ENCODE measurements around the gene GATM. TPM values are rescaled to one million over a fixed set of nuclear protein-coding genes. Genes with fewer than 3 reads are reported as not detected.

Gene GATM
- total and polyA plus RNA-seq, 2 of the 8 experiments (the other 6 are each of a cell fraction or from before 2014, with no cell fraction given): 10.2 to 15.1 TPM

GRCh38 chr15:45393851-45394250 lies 15.5 kb upstream of the GATM start:
- no peak overlapping the region for H3K56ac ChIP-seq (replicated peaks; ENCODE audit: insufficient read length, low read depth, low read length)
- no peak overlapping the region for H3K9ac ChIP-seq (replicated peaks in 1 of 4; ENCODE audit: extremely low read depth in 1 of 4, low read depth in 3 of 4, low read length in 3 of 4)
- no peaks in the 10 kb centered on the region for H4K20me1 ChIP-seq (replicated peaks in 1 of 2; ENCODE audit: control insufficient read depth in 1 of 2, insufficient read depth in 2 of 2, low read length in 2 of 2)
- DNase-seq (ENCODE audit: low read depth in 1 of 2, low spot score in 2 of 2) (no peak), FAIRE-seq (peak; percentile 24)
- peaks cover 0 to 5% (median 0%) of the 10 kb centered on the region in 4 experiments; a peak in 2 of 7 replicates for H3K27me3 ChIP-seq (replicated peaks in 1 of 4; ENCODE audit: control insufficient read depth in 3 of 4, extremely low read depth in 1 of 4, insufficient read depth in 3 of 4, low read length in 3 of 4)
- no peak overlapping the region for H3K27ac ChIP-seq (ENCODE audit: low read depth, low read length)
- no peak overlapping the region for H3K18ac ChIP-seq (ENCODE audit: extremely low read depth, low read length)
- H2AFZ ChIP-seq (ENCODE audit: low read length): no peak overlapping the region
- H3K79me2 ChIP-seq (ENCODE audit: control insufficient read depth in 1 of 2, insufficient read depth in 2 of 2, low read length in 2 of 2): no peaks in the 10 kb centered on the region
- H4K8ac ChIP-seq (ENCODE audit: extremely low read depth, insufficient read depth, low read length): no peak overlapping the region
- no peak overlapping the region for H4K5ac ChIP-seq (ENCODE audit: insufficient read length, low read depth, low read length)
- no peaks in the 10 kb centered on the region for H3K4me1 ChIP-seq (replicated peaks in 1 of 4; ENCODE audit: control insufficient read depth in 3 of 4, insufficient read depth in 4 of 4, low read length in 3 of 4)
- no peaks in the 10 kb centered on the region for H3K36me3 ChIP-seq (ENCODE audit: control insufficient read depth in 2 of 4, insufficient read depth in 4 of 4, low read length in 3 of 4)
- H3K4me2 ChIP-seq (ENCODE audit: insufficient read depth in 1 of 2, low read depth in 2 of 2, low read length in 2 of 2): no peak overlapping the region
- no peak overlapping the region for H4K91ac ChIP-seq (replicated peaks; ENCODE audit: insufficient read length, low read length)
- no peaks in the 10 kb centered on the region for H3K23me2 ChIP-seq (ENCODE audit: low read depth, low read length)
- no peak overlapping the region for H3K23ac ChIP-seq (ENCODE audit: insufficient read length)
- ChIA-PET POLR2A (ENCODE audit: partially characterized antibody) (no interaction called here), CTCF (ENCODE audit: partially characterized antibody) (interaction anchor here (0.6 to 3.2 kb wide), 5 partner anchors 54 to 250 kb away, joined by 3 to 15 read pairs (median 4); no protein-coding TSS in a partner anchor)
- no peak overlapping the region for H2BK5ac ChIP-seq (ENCODE audit: low read depth, low read length)
- H2BK15ac ChIP-seq (ENCODE audit: low read length): no peak overlapping the region
- H3K9me3 ChIP-seq (ENCODE audit: insufficient read depth in 2 of 2, low read depth in 1 of 2, low read length in 1 of 2): no peaks in the 10 kb centered on the region
- no peak overlapping the region for H2BK120ac ChIP-seq (replicated peaks; ENCODE audit: low read depth, low read length)
- no peak overlapping the region for H2BK12ac ChIP-seq (ENCODE audit: low read depth, low read length)
- no peak overlapping the region for H3K14ac ChIP-seq (ENCODE audit: insufficient read length)
- no peak overlapping the region for H3K4ac ChIP-seq (replicated peaks; ENCODE audit: insufficient read length, low read depth, low read length)
- H3K79me1 ChIP-seq (ENCODE audit: low read depth, low read length): no peaks in the 10 kb centered on the region
- H3K4me3 ChIP-seq (ENCODE audit: extremely low read depth in 1 of 4, insufficient read depth in 2 of 4, low read depth in 3 of 4, low read length in 4 of 4): no peak overlapping the region
- H2BK20ac ChIP-seq (ENCODE audit: low read length): no peak overlapping the region
- 52% methylated on average over 3 of the region's 3 CpGs; no CpG with 5 or more reads in 1 of the 2 experiments for whole genome bisulfite sequencing, 2 experiments (ENCODE audit: extremely low coverage in 1 of 2, insufficient coverage in 1 of 2, insufficient read length in 1 of 2, insufficient replicate concordance in 2 of 2, low coverage in 1 of 2, low lambda C conversion rate in 2 of 2, missing lambda C conversion rate in 1 of 2)
- H2AK5ac ChIP-seq (ENCODE audit: low read depth, low read length): no peak overlapping the region
- TF ChIP-seq POU5F1 (IDR thresholded peaks at IDR 0.05; ENCODE audit: low read depth, low read length): no peak
- no peak for TF ChIP-seq MAFK (IDR thresholded peaks at IDR 0.05; ENCODE audit: low read depth, low read length)
- TF ChIP-seq BACH1 (IDR thresholded peaks at IDR 0.05; ENCODE audit: low read length): no peak
- no peak for TF ChIP-seq TCF12 (IDR thresholded peaks at IDR 0.05; ENCODE audit: low read depth, low read length)
- no peak for TF ChIP-seq SUZ12 (IDR thresholded peaks at IDR 0.05; ENCODE audit: low read length)
- no peak for TF ChIP-seq EZH2 (IDR thresholded peaks at IDR 0.05; ENCODE audit: low read depth, low read length, severe bottlenecking)
- no peak for TF ChIP-seq JUND (IDR thresholded peaks at IDR 0.05; ENCODE audit: low read length)
- no peak for TF ChIP-seq BRCA1 (IDR thresholded peaks at IDR 0.05; ENCODE audit: low read depth, low read length)
- TF ChIP-seq ZNF274 (IDR thresholded peaks at IDR 0.05; ENCODE audit: borderline replicate concordance, extremely low read depth, low read length): no peak
- peak in 2 of 3 experiments; percentile 12 to 30; a peak in 2 of 4 replicates for TF ChIP-seq CTCF (IDR thresholded peaks at IDR 0.05; ENCODE audit: control extremely low read depth in 1 of 3, insufficient read depth in 1 of 3, low read depth in 1 of 3, low read length in 3 of 3)
- no peak for TF ChIP-seq CTBP2 (IDR thresholded peaks at IDR 0.05; ENCODE audit: borderline replicate concordance, insufficient read depth, insufficient read length, low read length)
- TF ChIP-seq CBX8 (IDR thresholded peaks at IDR 0.05; ENCODE audit: borderline replicate concordance, low read depth, low read length): no peak

Measured in H1 (cell line).